22Rv1 (cell line): ENCODE measurements around the gene SUGCT.

Experiments used
- H3K27ac ChIP-seq: fragments of 450-650 bp; 2 replicates; pipeline ENCODE4 v1.5.1; 2017
- CTCF ChIP-seq: fragments of 450-650 bp; IDR thresholded peaks from 2 replicates; pipeline ENCODE4 v1.5.1; 2017; ENCODE audit warnings: mild to moderate bottlenecking
- ZFX ChIP-seq: fragments of 450-650 bp; IDR thresholded peaks from 2 replicates; pipeline ENCODE4 v1.6.1; 2017; ENCODE audit warnings: antibody characterized with exemption, borderline replicate concordance

SUGCT gene

GRCh38 chr7:40608321-40609075 lies 473.7 kb downstream of the SUGCT start:
- H3K27ac ChIP-seq, result no peak overlapping the region
- TF ChIP-seq ZFX, result no peak
- no peak for TF ChIP-seq CTCF

- TF ChIP-seq CTCF, result no peak
- no peak for TF ChIP-seq ZFX
- H3K27ac ChIP-seq, result no peak overlapping the region
Observed at GRCh38 chr7:40610461-40610860, 475.7 kb downstream of the SUGCT start.

DNA sequence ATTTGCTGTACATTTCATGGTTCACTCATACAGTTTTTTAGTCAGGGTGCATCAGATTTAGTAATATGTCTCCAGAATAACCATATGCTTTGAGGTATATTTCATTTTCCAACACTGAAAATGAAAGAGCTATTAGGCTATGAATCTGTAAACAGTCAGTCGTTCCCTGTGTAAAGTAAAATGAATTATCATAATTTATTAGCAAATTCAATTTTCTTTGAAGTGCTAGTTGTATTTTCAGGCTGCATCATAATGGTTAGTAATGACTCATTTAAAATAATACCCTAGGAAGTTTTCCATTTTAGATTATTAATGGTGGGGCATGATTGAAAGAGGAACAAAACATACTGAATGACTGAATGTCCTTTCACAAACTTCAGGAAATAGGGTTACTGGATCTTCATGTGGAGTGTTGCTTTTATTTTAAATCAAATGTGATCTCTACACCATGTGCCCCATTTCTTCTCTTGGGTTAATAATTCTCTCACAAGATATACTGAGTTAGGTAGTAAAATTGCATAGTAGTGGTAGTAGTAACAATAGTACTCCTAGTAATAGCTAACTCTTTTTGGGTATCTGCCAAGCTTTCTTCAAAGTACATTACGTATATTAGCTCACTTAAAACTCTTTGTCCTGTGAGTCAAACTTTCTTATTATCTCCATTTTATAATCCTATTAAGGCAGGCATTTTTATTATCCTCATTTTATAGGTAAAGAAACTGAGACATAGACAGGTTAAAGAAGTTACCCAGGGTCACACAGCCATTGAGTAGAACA lies 476.5 kb downstream of the SUGCT start:
- H3K27ac ChIP-seq, result no peak overlapping the region
- TF ChIP-seq CTCF, result no peak
- no peak for TF ChIP-seq ZFX

DNA sequence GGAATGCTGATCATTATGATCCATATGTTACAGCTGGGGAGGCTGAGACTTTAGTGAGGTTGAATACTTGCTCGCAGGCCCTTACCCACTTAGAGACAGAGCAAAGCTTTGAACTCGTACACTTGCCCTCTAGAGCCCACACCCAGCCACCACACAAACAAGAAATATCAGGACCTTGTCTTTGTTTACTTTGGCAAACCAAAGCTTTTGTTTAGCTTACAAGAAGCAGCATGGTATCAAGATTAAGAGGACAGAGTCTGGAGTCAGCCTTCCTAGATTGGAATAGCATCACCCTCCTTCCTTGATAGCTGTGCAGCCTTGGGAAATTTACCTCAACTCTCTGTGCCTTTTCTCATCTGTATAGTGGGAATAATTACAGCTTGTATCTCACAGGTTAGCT lies 477.5 kb downstream of the SUGCT start:
- H3K27ac ChIP-seq, result no peak overlapping the region
- TF ChIP-seq ZFX, result no peak

- TF ChIP-seq ZFX (no peak), CTCF (no peak)
Observed at GRCh38 chr7:40619647-40620046, 484.8 kb downstream of the SUGCT start.

DNA sequence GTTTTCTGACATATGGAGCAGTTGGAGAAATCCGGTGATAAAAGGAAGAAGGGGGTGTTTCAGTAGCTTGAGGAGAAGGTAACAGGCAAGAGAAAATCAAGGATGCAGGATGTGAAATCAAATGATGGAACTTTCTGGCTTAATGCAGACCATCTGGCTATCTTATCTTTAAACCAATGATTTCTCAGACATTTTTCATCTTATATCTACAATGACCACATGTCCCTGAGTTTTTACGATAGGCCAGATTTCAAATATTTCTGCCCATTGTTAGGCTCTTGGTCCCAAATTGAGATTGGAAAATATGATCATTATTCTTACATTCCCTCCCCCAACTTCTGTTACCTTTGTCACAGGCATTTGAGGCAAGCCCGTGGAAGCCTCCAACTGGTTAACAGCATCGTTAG lies 486.8 kb downstream of the SUGCT start:
- TF ChIP-seq ZFX, result no peak
- TF ChIP-seq CTCF, result no peak
- H3K27ac ChIP-seq, result no peak overlapping the region

More at GRCh38 chr7:40619647-40620046, 484.8 kb downstream of the SUGCT start:
- H3K27ac ChIP-seq, result no peak overlapping the region

DNA sequence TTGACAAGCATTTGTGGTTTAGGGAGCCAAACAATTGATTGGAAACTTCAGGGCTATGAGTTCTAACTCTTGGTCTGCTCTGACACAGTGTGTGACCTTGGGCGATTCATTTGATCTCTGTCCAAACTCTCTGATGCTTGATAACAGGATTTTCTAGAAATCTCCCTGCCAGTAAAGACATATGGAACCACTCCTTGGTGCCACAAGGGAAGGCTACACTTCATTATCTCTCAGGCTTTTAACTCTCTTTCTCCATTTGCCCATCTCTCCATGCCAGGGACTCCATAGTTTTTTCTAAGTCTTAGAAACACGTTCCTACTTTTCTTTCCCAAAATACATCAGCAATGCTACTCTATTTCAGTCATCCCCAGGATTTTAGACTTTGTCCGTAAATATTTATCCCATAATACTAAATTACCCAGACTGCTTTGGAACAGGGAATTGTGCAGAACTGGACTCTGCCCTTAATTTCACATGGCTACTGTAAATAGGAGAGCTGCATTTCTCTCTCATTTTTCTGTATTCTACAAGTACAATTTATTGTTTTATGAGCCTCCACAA lies 488.2 kb downstream of the SUGCT start:
- TF ChIP-seq ZFX (no peak), CTCF (no peak)
- H3K27ac ChIP-seq, result no peak overlapping the region
